GM18498 (cell line): Measurements from ENCODE around the gene LAMB1.
"Not testable (repeated sequence)": the region's sequence is repeated elsewhere in the genome, so short reads cannot be mapped to it uniquely, and the experiment has no call there.

Experiments used
- ATAC-seq: cut with Tn5 transposase; IDR thresholded peaks from one replicate; pipeline ENCODE4 v1.9.1; 2021; ENCODE audit warnings: mild to moderate bottlenecking, moderate library complexity; ENCODE audit not compliant: unreplicated experiment

Gene LAMB1

DNA sequence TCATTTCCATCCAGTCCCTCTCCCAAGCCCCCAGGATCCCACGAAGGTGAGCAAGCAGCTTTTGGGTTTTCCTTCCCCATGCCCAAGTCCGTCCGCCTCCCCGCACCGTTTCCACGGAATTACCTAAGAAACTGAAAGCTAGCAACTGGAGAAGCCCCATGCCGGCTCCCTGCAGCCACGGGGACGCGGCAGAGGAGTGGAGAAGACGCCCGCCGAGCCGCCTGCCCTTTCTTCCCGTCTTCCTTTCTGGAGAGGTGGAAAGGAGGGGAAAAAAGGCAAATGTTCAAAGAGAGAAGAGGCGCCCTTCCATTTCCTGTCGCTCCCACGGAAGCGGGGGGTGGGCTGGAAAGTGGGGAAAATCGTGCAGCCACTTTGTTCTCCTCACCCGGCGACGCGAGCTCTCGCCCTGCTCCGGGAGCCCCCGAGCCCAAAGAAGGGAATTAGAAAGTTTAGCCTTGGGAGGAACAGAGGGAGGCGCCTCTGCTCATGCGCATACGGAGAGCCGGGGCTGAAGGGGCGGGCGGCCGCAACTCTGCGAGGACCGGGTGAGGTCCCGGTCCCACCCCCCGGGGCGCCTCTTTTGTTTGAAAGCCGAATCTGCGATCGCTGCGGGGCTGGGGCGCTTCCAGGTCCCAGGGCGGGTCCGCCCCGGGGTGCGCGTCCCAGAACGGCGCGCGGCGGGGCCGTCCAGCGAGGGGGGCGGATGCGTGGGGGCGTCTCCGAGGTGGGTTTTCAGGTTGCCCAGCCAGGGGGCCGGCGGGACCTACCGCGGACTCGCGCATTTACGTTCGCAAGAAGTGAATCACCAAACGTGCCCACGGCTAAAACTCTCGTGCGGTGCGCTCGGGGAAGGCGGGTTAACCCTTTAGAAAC lies at the start of gene LAMB1:
LAMB1 (minus strand) TSS at position 436 of the 873 bp plus-strand sequence; CDS start at position 160, 276 bp downstream.
- no peak for ATAC-seq

DNA sequence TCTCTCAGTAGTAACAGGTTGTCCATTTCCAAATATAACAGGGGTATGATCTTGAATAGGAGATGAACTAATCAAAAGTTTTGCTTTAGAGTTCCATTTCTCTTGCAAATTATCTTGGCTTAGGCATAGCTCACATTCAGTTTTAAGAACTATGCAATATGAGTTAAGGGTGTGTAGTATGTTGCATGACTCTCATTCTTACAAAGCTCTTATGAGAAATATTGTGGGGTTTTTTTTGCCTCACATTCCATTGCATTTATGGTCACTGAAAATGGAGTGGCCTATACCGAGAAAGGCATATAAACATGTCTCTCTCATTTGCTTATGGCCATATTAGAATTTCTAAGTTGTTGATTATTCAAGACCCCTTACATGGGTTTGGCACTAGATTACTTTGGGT lies 48.5 kb upstream of the LAMB1 start:
- ATAC-seq: no peak

DNA sequence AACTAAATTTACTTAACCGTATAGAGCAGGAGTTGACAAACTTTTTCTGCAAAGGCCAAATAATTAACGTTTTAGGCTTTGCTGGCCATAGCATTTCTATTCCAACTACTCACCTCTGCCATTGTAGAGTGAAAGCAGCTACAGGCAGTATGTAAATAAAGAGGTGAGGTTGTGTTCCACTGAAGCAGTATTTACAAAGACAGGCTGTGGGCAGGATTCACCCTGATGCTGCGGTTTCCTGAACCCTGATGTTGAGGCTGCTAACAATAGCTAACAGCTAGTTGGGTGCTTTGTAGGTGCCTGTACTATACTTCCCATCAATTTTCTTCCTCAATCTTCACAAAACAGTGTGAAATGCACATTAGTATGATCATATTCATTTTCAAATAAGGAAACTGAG lies 47.0 kb upstream of the LAMB1 start:
- ATAC-seq: no peak

DNA sequence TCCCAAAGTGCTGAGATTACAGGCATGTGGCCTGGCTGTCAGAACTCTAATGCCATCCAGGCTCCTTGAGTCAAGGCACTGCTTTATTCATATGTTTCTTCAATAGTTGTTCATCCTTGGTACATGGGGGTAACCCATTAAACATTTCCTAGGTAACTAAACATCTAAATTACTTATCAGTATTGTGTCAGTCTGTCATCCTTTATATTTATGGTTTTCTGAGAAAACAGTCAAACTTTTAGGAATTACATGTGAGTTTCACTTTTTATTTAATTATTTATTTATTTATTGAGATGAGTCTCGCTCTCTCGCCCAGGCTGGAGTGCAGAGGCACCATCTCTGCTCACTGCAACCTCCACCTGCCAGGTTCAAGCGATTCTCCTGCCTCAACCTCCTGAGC lies 45.5 kb upstream of the LAMB1 start:
- no peak for ATAC-seq

DNA sequence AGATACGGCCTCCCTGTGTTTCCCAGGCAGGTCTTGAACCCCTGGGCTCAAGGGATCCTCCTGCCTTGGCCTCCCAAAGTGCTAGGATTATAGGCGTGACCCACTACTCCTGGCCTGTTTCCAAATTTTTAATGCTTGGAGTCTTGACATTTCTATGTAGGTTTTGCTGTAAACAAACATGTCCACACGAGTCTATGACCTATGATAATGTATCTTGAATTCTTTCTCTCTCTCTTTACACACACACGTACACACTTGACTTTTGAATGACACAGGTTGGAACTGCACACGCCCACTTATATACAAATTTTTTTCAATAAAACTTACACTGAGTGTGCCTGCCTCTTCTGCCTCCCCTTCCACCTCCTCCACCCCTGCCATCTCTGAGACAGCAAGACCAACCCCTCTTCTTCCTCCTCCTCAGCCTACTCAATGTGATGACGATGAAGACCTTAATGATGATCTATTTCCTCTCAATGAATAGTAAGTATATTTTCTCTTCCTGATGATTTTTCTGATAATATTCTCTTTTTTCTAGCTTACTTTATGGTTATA lies 44.1 kb upstream of the LAMB1 start:
- no peak for ATAC-seq

DNA sequence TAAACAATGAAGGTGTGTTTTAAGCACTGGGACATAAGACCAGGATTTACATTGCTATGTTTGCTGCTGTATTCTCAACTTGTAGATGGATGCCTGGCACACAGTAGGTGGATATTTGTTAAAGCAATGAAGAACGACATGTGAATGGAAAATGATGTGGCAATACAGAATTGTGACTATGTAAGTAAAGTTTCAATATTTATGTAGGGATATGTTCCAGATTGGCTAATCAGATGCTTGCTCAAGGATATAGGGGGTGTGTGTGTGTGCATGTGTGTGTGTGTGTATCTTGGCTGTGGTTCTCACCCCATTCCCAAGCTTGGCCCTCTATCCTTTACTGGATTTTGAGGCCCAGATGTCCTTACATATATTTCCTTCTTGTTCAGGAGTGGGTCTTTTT lies 42.7 kb upstream of the LAMB1 start:
- ATAC-seq: no peak

DNA sequence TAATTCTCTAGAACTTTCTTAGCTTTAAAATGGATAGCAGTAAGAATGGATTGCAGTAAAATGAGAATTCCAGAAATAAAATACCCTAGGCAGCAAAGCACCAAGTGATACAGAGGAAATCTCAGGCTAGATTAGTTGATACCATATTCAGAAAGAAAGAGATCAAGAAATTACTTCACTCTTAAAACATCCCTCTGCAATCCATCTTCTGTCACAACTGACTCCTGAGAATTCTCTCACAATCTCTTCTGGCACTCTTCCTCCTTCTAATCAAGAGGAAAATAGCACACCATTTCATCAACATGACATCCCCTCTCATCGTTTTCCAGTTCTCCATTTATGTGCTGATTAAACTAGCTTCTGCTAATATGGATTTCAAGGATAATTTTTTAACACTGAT lies 42.2 kb upstream of the LAMB1 start:
- no peak for ATAC-seq

DNA sequence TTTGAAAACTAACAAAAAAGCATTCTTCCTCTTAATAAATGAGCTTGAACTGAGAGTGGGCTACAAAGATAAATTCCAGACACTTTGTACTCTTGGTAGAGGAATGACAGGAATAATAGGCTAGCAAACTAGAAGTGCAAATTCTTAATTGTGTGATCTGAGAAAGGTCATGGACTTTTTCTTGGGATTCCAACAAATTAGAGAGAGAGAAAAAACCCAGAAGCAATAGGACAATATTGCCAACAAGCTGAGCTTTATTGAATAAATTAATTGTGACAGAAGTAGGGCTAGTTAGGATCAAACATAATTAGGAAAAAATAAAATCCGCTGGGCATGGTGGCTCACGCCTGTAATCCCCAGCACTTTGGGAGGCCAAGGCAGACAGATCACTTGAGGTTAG lies 41.4 kb upstream of the LAMB1 start:
- no peak for ATAC-seq

DNA sequence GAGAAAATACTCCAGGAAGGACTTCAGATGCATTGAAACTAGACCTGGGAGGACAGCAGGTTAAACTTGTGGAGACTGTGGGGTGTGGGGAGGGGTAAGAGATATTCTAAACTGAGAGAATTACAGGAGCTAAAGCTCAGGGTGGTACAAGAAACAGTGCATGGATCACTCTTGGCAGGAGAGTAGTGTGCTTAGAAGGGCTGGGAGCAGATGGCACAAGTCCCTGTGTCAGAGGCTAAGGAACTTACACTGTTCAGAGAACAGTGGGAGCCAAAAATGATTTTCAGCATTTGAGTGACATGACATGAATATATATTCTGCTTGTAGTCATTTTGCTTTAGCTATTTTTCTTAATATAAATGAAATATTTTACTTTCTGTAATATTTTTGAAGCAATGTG lies 36.0 kb upstream of the LAMB1 start:
- ATAC-seq: no peak

DNA sequence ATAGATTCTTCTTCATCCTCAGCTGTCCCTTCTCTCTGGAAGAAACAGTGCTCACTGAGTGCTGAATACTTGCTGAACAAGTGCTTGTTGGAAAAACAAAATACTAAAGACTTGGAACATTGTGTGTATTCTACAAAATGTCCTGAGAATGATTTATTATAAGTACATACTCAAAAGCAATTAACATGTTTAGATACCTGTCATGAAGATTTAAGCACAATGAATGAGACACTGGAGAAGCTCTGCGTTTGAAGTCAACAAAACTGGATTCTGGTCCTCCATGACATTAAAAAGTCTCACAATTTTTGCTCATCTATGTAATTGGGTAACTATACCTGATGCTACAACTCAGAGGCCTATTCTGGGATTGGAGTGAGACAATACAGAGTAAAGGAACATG lies 34.8 kb upstream of the LAMB1 start:
- no peak for ATAC-seq

DNA sequence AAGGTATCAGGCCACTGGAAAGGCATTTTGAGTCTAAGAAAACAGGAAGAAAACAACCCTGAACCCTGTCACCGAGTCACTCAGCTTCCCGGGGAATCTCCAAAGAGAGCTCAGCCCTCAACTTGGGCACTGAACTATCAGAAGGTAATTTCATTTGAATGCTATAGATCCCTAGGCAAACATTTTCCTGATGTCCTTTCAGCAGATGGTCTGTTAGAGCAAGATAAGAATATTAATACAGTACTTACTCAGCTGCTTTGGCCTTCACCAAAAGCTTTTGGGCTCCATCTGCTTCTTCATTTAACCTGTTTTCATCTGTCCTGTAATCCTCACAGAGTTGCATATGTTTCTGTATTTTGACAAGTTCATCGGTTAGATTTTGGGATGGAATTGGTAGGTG lies 34.2 kb upstream of the LAMB1 start:
- ATAC-seq: no peak

DNA sequence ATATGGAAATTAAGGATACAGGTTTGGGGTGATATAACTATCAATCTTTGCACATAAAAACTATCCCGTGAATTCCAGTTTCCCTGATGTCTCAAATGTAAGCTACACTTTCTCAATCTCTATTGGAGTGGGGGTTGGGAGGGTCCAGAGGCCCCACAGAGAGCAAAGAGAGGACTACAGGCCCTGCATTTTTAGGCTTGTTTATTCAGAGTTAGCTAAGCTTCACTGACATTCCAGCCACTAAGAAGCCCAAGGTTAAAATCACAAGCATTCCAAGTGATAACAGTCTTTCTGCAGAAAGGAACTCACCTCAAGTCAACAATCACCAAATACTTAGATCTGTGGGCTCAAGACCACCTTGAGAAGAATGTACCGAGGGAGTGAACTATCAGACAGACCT lies 31.6 kb upstream of the LAMB1 start:
- no peak for ATAC-seq

DNA sequence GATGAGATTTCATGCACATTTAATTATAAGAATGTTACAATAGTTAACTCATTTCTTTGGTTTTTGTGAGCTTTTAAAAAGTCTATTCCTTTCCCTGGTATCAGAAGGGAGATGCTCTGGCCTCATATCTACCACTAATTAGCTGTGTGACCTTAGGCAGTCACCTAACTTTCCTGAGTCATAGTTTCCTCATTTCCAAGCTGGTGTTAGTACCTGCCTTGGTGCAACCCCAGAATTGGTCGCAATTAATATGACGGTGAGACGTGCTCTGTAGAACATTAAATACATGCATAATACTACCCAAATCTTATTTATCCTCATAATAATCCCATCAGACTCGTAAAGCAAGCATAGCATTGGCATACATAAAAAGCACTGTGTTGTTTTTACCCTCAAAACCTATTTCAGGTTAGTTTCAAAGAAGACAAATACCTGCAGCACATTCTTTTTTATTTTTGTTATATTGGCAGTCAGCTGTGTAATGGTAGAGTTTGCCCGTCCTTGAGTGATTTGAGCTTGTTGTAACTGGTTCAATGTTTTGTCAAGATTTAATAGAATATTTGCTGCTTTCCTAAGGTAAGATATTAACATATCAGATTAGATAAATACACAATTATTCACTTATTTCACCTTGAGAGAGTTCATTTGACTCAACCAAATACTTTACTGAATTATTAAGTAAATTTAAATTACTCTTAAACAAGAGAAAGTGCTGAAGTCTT lies 31.0 kb upstream of the LAMB1 start:
- no peak for ATAC-seq

DNA sequence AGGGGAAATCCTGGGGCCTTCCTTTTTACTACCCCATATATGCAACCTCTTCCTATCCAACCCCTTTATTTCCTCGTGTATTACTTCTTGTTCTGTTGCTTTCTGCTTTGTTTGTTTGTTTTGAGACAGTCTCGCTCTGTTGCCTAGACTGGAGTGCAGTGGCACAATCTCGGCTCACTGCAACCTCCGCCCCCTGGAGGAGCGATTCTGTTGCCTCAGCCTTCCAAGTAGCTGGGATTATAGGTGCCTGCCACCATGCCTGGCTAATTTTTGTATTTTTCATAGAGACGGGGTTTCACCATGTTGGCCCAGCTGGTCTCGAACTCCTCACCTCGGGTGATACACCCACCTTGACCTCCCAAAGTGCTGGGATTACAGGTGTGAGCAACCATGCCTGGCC lies 30.3 kb upstream of the LAMB1 start:
- not testable (repeated sequence) for ATAC-seq

DNA sequence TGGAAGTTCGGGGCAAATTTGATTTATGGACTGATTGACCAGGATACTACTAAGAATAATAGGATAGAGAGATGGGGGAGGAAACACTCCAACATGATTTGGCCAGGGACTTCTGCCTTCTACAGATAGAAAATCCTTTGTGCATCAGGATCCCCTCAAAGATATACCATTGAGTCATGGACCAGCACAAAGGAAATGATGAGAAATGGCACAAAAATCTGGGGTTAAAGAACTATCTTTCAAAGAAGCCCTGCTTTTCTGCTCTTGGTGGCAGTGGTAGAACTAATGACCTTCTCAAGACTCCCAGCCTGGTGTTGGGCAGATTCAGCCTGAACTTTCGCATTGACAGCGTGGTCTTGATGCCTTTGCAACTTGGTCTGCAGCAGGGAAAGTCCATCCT lies 27.6 kb upstream of the LAMB1 start:
- no peak for ATAC-seq

DNA sequence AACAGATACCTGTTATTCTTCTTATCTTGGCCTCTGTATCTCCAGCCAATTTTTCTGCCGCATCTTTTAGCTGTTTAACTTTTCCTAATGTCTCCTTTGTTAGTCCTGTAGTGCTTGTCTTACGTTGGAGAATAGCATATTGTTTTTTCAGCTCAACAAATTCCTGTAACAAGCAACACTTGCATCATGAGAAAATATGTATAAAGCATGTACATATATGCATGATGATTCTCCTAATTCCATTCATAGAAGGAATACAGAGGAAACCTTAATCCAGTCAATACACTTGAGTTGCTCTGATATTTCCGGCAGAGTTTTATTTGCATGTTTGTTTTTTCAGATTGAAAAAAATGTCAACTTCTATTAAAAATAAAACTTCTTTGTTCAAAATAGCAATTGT lies 26.1 kb upstream of the LAMB1 start:
- ATAC-seq: no peak

DNA sequence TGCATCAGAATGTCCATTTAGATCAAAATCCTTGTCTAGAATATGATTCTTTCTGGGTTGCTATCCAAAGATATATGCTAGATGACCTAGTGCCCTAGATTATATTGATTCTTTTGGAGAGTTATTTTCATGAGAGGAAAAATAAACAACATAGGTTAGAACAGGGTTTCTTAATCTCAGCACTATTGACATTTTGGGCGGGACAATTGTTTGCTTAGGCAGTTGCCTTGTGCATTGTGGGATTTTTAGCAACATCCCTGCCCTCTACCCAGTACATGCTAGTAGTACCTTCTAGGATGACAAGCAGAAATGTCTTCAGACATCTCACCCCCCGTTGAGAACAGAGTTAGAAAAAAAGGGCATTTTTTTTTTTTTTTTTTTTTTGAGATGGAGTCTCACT lies 25.1 kb upstream of the LAMB1 start:
- ATAC-seq: no peak

DNA sequence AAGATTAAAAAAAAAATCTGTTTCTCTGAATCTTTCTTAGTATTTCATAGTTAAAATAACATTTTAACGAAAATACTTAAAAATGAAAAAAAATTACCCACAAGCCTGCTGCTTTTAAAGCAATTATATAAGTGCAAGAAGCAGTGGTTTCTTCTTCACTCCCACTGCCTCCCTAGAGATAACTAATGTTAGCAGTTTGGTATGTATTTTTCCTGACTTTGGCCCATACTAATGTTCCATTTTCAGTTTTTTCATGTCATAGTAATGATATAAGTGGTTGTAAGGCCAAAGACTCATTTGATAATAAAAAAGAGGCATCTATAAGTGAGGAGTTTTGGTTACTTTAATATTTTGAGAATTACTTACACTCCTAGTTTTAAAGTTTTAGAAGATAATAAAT lies 24.3 kb upstream of the LAMB1 start:
- ATAC-seq: no peak

DNA sequence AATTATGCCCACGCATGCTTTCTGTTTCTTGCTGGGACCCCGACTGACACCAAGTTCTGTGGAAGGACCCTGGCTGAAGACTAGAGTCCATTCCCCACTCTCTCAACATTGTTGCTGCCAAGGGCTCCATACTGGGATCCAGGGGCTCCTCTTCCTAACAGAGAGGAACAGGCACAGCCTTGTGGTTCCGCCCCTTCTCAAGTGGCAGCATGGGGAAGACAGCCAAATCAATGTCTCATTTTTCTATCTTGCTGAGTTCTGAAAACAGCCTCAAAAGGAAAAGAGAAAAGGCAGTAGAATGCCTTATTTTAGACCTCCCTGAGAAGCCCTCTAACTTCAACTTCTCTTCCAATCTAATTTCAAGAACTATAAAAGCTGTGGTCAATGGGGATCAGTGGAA lies 23.7 kb upstream of the LAMB1 start:
- ATAC-seq: no peak

DNA sequence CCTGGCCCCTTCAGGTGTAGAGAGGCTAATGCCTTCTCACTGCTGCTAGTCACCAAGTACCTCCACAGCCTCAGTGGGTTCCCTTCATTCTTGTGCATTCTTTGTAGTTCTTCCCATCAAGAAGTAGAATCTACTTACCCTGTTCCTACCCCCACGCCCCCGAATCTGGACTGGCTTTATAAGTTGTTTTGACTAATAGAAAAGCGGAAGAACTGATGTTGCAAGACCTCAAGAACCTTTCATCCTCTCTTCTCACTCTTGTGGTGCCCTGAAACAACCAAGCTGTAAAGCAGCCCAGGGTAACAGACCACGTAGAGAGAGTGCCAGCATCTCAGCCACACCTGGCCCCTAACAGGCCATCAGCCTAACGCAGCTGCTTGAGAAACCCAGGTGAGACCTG lies 23.2 kb upstream of the LAMB1 start:
- no peak for ATAC-seq

DNA sequence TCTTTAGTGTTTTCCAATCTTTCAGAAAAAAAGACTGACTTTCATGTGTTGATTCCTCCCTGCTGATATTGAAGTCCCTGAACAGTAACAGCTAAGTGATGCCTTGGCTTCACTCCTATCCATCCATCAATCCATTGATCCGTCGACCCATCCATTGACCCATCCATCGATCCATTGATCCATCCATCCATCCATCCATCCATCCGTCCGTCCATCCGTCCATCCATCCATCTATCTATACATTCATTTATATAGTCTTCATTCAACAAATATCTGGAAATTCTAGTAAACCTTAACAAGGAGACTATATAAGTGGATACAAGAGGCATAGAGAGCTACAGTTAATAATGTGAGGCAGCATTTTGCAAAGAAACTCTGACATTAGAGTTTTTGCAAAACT lies 21.6 kb upstream of the LAMB1 start:
- ATAC-seq: no peak

DNA sequence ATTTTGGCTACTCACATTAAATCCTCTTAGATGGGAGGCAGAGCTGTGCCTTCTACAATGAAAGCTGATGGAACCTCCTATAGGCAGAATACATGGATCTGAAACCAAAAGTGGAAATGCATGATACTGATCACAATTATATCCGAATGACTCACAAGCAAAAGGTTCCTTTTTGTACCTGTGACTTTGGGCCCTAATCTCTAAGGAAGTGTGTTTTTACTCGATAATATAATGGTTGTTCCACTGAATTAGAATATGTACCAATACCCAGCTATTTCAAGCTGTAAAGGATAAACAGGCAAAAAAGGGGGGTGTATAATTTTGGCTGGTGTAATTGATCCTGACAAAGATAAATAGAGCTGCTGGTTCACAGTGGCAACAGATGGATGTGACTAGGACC lies 17.6 kb upstream of the LAMB1 start:
- ATAC-seq: no peak
